HL-60/S4 treated with phorbol 12-myristate 13-acetate at 8.2 ng/mL for 4 days and 3 days (cell line): ENCODE measurements around the gene FBXO47.

Experiments
- in situ Hi-C: fragments of 300-500 bp; cut with MboI; formaldehyde crosslinking; loops from 2 replicates; pipeline ENCODE4 v1.15.0; 2022; ENCODE audit warnings: low sequenced_read_pairs

FBXO47 gene

GRCh38 chr17:38905375-38905774 lies 61.8 kb downstream of the FBXO47 start:
- in situ Hi-C loops: no loop called here

DNA sequence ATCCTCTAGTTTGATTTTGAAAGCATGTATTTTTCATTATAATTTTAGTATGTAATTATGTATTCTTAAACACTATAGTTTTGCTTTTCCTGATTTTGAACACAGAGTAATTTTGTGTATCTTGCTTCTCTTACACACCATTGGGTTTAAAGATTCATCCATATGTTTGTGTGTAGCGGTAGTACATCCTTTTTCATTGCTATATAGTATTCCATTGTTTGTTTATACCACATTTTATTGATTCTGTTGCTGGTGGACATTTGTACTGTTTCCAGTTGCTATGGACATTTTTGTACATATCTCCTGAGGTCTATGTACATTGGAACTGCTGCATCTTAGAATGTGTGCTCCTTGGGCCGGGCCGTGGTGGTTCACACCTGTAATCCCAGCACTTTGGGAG lies 62.3 kb downstream of the FBXO47 start:
- in situ Hi-C loops: no loop called here

- in situ Hi-C loops: no loop called here
Observed at GRCh38 chr17:38903404-38903803, 63.8 kb downstream of the FBXO47 start.

DNA sequence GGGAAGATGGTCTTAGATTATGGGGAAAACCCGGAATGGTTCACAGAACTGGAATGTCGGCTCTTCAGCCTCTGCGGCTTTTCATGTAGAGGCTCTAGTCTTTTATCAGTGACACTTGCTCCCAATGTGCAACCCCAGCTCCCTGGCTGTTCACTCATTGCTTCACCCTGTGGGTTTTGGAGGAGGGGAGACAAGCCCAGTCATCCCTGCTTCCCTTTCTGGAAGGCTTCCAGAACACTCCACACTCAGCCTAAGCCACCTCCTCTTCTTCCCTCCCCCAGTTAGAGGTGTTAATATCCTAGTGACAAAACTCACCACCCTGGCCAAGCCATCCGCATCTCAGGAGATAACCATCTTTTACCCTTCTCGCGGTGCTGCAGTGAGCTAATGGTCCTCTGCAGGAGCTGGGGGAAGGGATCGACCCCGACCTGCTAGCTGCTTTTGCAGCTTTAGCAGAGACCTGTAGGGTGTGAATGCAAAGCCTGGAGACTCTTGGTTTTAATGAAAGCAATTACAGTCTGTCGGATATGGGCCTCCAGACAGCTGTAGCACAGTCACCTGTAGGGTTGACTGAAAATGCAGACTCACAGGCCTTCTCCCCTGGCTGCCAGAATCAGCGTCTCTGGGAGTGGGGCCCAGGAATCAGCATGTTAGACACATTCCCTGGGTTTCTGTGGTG lies 66.1 kb downstream of the FBXO47 start:
- in situ Hi-C loops: no loop called here

DNA sequence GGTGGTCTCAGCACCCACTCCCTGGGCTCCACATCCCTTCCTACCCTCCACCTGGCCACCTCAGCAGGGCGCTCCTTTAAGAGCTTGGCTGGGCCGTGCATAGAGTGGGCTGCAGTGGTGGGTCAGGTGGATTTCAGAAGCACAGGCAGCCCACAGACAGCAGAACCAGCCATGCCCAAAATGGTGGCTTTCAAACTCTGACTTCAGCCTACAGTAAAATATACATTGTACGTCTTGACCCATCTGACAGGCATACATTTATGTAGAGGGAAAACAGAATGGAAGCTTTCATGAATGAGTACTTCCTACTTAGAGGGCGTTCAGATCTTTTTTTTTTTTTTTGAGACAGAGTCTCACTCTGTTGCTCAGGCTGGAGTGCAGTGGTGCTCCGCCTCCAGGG lies 67.8 kb downstream of the FBXO47 start:
- in situ Hi-C loops: no loop called here

GRCh38 chr17:38898812-38899348 lies 68.3 kb downstream of the FBXO47 start:
- in situ Hi-C loops: no loop called here

DNA sequence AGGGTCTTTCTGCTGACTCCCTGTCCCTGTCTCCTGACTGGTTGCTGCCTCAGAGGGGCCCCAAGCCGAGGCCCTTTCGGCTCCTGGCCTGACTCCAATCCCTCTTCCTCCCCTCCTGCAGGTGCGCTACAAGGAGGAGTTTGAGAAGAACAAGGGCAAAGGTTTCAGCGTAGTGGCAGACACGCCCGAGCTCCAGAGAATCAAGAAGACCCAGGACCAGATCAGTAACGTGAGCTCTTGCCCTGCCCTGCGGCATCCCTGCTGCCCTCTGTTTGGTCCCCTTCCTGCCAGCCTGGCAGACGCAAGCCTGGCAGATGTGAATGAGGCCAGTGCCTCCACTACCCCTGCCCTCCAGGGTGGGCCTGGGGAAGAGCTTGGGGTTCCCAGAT lies 68.9 kb downstream of the FBXO47 start:
- in situ Hi-C loops: no loop called here

- in situ Hi-C loops: no loop called here
Observed at GRCh38 chr17:38897671-38898290, 69.4 kb downstream of the FBXO47 start.

GRCh38 chr17:38897176-38897575 lies 70.0 kb downstream of the FBXO47 start:
- in situ Hi-C loops: no loop called here

DNA sequence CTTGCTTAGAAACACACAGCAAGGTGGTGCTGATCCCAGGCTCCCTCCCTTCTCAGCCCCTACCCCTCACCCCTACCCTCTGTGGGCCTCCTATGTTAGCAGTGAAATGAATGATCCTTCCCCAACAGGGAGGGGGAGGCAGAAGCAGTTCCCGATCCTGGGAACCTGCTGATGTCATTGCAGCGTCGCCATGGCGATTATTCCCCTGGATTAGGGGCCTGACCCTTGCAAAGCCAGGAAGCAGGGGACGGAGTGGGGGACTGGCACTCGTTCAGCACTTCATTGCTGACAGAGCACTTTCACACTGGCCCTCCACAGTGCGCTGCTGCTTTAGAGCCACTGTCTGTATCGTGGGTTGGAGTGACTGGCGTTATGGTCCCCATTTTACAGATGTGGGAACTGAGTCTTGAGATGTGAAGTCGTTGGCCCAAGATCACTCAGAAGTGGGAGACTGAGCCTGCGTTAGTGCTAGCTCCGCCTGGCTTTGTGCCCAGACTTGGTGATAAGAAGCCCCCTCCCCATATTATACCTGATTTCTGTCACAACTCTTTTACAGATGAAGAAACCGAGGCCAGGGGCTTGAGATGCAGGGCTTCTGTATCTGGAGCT lies 70.8 kb downstream of the FBXO47 start:
- in situ Hi-C loops: no loop called here

DNA sequence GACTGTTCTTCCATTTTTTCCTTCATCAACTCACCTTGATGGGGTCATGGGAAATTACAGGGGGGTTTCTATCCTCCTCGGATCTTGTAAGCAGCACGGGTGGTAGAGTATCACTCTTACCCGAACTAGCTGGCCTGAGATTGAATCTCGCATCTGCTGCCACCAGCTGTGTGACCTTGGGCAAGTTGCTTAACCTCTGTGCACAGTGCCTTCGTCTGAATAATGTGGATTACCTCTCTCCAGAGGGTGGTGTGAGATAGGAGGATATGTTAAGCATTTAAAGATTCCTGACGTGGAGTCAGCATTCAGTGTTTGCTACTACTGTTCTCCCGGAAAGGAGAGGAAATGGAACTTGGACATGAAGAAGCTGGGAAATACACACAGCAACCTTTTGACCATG lies 72.9 kb downstream of the FBXO47 start:
- in situ Hi-C loops: no loop called here

DNA sequence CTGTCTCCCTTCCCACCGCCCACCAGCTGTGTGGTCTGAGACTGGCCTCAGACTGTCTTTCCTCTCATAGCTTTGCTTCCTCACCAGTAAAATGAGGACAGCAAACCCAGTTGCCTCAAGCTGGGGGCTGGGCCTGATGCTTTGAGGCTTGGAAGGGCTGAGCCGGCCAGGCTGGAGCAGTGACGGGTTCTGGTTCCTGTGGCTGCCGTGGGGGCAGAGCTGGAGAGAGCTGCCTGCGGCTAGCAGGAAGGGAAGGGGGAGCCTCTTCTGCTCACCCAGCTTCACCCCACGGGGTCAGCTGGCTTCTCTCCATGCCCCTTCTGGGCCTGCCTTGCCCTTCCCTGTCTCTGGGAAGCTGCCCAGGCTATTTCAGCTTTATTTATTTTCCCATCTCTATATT lies 73.6 kb downstream of the FBXO47 start:
- in situ Hi-C loops: no loop called here

DNA sequence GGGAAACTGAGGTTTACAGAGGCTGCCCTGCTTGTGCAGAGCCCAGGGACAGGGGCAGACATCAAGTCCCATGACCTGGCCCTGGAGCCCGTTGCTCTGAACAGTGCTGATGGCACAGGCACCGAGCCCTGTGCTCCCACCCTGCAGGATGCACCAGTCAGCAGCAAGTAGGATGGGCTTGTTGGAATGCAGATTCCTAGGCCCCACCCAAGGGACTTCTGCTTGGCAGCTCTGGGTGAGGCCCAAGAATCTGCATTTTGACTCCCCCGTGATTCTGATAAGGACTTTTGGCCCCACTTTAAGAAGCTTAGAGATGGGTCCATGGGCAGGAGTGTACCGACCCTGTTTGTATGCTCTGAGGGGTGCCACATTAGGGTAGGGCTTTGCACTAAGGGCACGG lies 74.1 kb downstream of the FBXO47 start:
- in situ Hi-C loops: no loop called here

GRCh38 chr17:38892620-38893019 lies 74.6 kb downstream of the FBXO47 start:
- in situ Hi-C loops: no loop called here

DNA sequence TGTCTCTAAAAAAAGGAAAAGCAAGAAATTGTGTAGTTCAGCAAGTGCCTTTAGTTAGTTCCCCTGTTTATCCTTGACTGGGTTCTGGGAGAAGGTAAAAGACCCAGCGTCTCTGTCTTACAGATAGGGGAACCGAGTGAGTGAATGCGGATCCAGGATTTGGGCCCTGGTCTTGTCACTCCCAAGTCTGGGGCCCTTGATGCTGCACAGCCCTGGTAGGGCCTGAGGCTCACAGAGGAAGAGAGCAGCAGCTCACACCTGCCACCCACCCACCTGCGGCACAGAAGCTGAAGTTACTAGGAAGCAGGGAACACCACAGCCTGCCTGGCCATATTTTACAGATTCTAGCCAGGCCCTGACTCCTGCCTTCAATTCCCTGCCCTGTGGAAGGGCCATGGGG lies 75.1 kb downstream of the FBXO47 start:
- in situ Hi-C loops: no loop called here

GRCh38 chr17:38891441-38891840 lies 75.8 kb downstream of the FBXO47 start:
- in situ Hi-C loops: no loop called here

DNA sequence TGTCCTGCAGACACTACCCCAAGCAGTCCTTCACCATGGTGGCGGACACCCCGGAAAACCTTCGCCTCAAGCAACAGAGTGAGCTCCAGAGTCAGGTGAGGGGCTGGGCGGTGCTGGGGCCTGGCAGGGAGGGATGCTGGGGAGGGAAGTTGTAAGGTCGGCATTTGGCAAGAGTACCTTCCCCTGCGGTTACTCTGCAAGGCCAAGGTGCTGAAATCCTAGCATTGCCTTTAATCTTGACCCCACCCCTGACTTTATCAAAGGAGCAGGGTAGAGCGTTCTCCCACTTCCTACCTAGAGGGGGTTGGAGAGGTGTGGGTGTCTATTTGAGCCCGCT lies 76.8 kb downstream of the FBXO47 start:
- in situ Hi-C loops: no loop called here

- in situ Hi-C loops: no loop called here
Observed at GRCh38 chr17:38889745-38890409, 77.3 kb downstream of the FBXO47 start.

DNA sequence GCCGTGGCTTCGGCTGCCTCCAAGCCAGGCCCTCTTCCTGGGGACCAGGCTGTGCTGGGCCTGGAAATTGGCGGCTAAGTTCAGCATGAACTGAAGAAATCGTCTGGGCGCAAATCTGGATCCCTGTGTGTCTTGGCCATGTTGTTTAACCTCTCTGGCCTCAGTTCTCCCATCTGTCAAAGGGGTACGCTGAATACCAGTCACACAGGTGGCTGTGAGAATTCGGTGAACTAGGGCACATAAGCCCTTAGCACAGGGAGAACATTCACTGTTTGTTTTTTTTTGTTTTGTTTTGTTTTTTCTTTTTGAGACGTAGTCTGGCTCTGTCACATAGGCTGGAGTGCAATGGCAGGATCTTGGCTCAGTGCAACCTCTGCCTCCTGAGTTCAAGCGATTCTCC lies 78.4 kb downstream of the FBXO47 start:
- in situ Hi-C loops: no loop called here

DNA sequence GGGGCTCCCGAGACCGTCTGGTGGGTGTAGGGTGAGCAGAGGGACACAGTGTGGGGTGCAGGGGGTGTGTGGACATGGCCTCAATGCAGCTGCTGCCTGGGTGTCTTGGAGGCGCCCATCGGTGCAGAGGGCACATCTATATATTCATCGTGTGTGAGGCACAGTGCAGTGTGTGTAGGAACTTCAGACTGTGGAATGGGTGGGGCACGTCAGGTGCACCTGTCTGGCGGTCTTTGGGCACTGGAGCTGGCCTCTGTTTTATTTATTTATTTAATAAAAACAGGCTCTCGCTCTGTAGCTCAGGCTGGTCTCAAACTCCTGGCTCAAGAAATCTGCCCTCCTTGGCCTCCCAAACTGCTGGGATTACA lies 80.6 kb downstream of the FBXO47 start:
- in situ Hi-C loops: no loop called here
